Activated naive CD8-positive, alpha-beta T cell treated with anti-CD3 and anti-CD28 coated beads for 36 hours (primary cell): Measurements from ENCODE around the gene KCNMA1. TPM values are rescaled to one million over a fixed set of nuclear protein-coding genes. Genes with fewer than 3 reads are reported as not detected.

Experiments used
- DNase-seq: peaks from one replicate; pipeline ENCODE4 v3.0.0; 2021
- H3K27ac Mint-ChIP-seq: one replicate; pipeline ENCODE4 v1.8.0; 2022; ENCODE audit warnings: mild to moderate bottlenecking, moderate library complexity, mixed read lengths
- H3K27me3 Mint-ChIP-seq: one replicate; pipeline ENCODE4 v1.8.0; 2022; ENCODE audit warnings: mild to moderate bottlenecking, mixed read lengths
- H3K36me3 Mint-ChIP-seq: one replicate; pipeline ENCODE4 v1.8.0; 2021; ENCODE audit warnings: mild to moderate bottlenecking, mixed read lengths
- H3K4me1 Mint-ChIP-seq: one replicate; pipeline ENCODE4 v1.8.0; 2021; ENCODE audit warnings: mixed read lengths
- H3K4me3 Mint-ChIP-seq: one replicate; pipeline ENCODE4 v1.8.0; 2022; ENCODE audit warnings: mild to moderate bottlenecking, moderate library complexity, mixed read lengths
- H3K9me3 Mint-ChIP-seq: one replicate; pipeline ENCODE4 v1.8.0; 2022; ENCODE audit warnings: mixed read lengths
- total RNA-seq, 2 experiments: library from RNA; stranded (reverse); gene quantifications; one replicate each; pipeline ENCODE4 v1.2.3, GENCODE V29; 2021

Gene KCNMA1
- total RNA-seq, 2 experiments from 2014 or later: not detected

DNA sequence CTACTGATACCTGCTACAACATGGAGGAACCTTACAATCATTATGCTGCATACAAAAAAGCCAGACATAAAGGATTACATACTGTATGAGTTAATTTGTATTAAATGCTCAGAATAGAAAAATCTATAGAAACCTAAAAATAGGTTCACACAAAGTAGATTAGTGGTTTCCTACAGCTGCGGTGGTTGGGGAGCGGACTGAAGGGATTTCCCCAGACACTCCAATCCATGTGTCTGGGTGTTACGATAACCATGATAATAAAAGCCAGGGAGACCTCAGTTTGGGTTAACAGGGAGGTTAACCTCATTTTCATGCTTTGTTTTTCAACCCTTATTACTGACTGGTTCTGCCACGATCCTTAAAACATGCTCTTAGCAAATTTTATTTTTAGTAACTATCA lies 355.9 kb downstream of the KCNMA1 start:
- peak; percentile 23 for DNase-seq
- no peaks in the 10 kb centered on the region for H3K27me3 Mint-ChIP-seq

GRCh38 chr10:77279207-77279606 lies 358.4 kb downstream of the KCNMA1 start:
- Mint-ChIP-seq H3K36me3 (peaks cover 5% of the 10 kb centered on the region), H3K27ac (no peak overlapping the region), H3K27me3 (no peaks in the 10 kb centered on the region), H3K9me3 (peaks cover 13% of the 10 kb centered on the region), H3K4me3 (no peak overlapping the region), H3K4me1 (peaks cover 40% of the 10 kb centered on the region)
- DNase-seq: peak; percentile 60

More for the DNA sequence above, 355.9 kb downstream of the KCNMA1 start:
- H3K36me3 Mint-ChIP-seq: peaks cover 5% of the 10 kb centered on the region
- H3K4me3 Mint-ChIP-seq: peak overlapping the region; percentile 4
- H3K4me1 Mint-ChIP-seq: peaks cover 40% of the 10 kb centered on the region
- peak overlapping the region; percentile 13 for H3K27ac Mint-ChIP-seq
- H3K9me3 Mint-ChIP-seq: peaks cover 13% of the 10 kb centered on the region

GRCh38 chr10:77274046-77274795 lies 363.4 kb downstream of the KCNMA1 start:
- no peaks in the 10 kb centered on the region for H3K27me3 Mint-ChIP-seq
- peaks cover 25% of the 10 kb centered on the region for H3K4me1 Mint-ChIP-seq
- no peak for DNase-seq
- peaks cover 3% of the 10 kb centered on the region for H3K36me3 Mint-ChIP-seq
- no peak overlapping the region for H3K4me3 Mint-ChIP-seq
- H3K9me3 Mint-ChIP-seq: peaks cover 7% of the 10 kb centered on the region
- H3K27ac Mint-ChIP-seq: no peak overlapping the region

DNA sequence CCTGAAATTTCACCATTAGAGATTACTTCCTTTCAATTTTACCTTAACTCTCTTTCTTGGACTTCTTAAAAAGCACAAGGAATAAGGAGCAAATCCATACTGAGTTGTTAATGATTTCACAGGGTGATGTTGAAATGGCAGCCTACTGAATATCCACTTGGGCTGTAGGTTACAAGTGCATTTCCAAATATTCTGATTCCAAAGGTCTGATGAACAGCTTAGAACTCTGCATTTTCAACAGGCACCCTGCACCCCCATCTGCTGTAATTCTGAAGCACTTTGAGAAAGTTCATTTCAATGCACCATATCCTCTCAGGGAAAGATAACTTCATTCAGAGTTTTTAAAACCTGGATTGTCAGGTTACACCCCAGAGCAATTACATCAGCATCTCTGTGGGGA lies 368.4 kb downstream of the KCNMA1 start:
- H3K36me3 Mint-ChIP-seq: no peaks in the 10 kb centered on the region
- no peaks in the 10 kb centered on the region for H3K27me3 Mint-ChIP-seq
- no peak overlapping the region for H3K4me3 Mint-ChIP-seq
- peaks cover 17% of the 10 kb centered on the region for H3K4me1 Mint-ChIP-seq
- no peak overlapping the region for H3K27ac Mint-ChIP-seq
- H3K9me3 Mint-ChIP-seq: no peaks in the 10 kb centered on the region
- DNase-seq: no peak

- H3K9me3 Mint-ChIP-seq: no peaks in the 10 kb centered on the region
- H3K4me3 Mint-ChIP-seq: no peak overlapping the region
- no peaks in the 10 kb centered on the region for H3K36me3 Mint-ChIP-seq
- H3K4me1 Mint-ChIP-seq: peaks cover 21% of the 10 kb centered on the region
- H3K27me3 Mint-ChIP-seq: no peaks in the 10 kb centered on the region
- H3K27ac Mint-ChIP-seq: no peak overlapping the region
- no peak for DNase-seq
These were observed 368.9 kb downstream of the KCNMA1 start for GRCh38 chr10:77268721-77269120.

GRCh38 chr10:77267703-77268675 lies 369.6 kb downstream of the KCNMA1 start:
- H3K9me3 Mint-ChIP-seq: peaks cover 3% of the 10 kb centered on the region
- DNase-seq: no peak
- no peaks in the 10 kb centered on the region for H3K27me3 Mint-ChIP-seq
- H3K27ac Mint-ChIP-seq: no peak overlapping the region
- peaks cover 28% of the 10 kb centered on the region for H3K4me1 Mint-ChIP-seq
- H3K4me3 Mint-ChIP-seq: no peak overlapping the region
- H3K36me3 Mint-ChIP-seq: no peaks in the 10 kb centered on the region

- DNase-seq: no peak
- peaks cover 38% of the 10 kb centered on the region for H3K4me1 Mint-ChIP-seq
- H3K9me3 Mint-ChIP-seq: peaks cover 3% of the 10 kb centered on the region
- no peaks in the 10 kb centered on the region for H3K27me3 Mint-ChIP-seq
- no peaks in the 10 kb centered on the region for H3K36me3 Mint-ChIP-seq
- no peak overlapping the region for H3K27ac Mint-ChIP-seq
- no peak overlapping the region for H3K4me3 Mint-ChIP-seq
These were observed 371.4 kb downstream of the KCNMA1 start for GRCh38 chr10:77266242-77266641.

DNA sequence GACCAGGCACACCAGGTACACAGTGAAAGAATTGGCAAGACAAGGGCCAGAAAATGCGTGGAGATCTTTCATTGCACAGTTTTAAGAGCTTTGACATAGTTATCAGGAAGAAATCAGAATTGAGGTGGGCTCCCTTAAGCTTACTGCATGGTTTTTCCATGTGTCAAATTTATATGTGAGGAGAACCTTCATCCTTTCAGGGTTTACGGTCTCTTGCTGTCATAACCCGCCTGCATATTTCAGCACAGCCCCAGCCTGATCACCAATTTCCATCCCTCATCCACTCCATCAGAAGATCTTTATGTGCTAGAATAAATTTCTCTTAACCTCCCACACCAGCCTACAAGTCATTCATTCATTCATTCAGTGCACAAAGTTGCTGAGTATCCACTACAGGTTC lies 373.1 kb downstream of the KCNMA1 start:
- Mint-ChIP-seq H3K36me3 (no peaks in the 10 kb centered on the region), H3K4me3 (peak overlapping the region; percentile 33), H3K9me3 (peaks cover 3% of the 10 kb centered on the region), H3K4me1 (peaks cover 40% of the 10 kb centered on the region), H3K27me3 (no peaks in the 10 kb centered on the region), H3K27ac (peak overlapping the region; percentile 81)
- DNase-seq: no peak

GRCh38 chr10:77264107-77264506 lies 373.5 kb downstream of the KCNMA1 start:
- Mint-ChIP-seq H3K36me3 (no peaks in the 10 kb centered on the region), H3K4me3 (peak overlapping the region; percentile 33), H3K4me1 (peaks cover 40% of the 10 kb centered on the region), H3K27me3 (no peaks in the 10 kb centered on the region), H3K27ac (peak overlapping the region; percentile 81), H3K9me3 (peaks cover 3% of the 10 kb centered on the region)
- DNase-seq: peak; percentile 34

- H3K27me3 Mint-ChIP-seq: no peaks in the 10 kb centered on the region
- DNase-seq: no peak
- H3K36me3 Mint-ChIP-seq: no peaks in the 10 kb centered on the region
- peaks cover 40% of the 10 kb centered on the region for H3K4me1 Mint-ChIP-seq
- H3K4me3 Mint-ChIP-seq: peak overlapping the region; percentile 15
- peaks cover 3% of the 10 kb centered on the region for H3K9me3 Mint-ChIP-seq
- peak overlapping the region; percentile 81 for H3K27ac Mint-ChIP-seq
These were observed 373.9 kb downstream of the KCNMA1 start for GRCh38 chr10:77263700-77264099.

DNA sequence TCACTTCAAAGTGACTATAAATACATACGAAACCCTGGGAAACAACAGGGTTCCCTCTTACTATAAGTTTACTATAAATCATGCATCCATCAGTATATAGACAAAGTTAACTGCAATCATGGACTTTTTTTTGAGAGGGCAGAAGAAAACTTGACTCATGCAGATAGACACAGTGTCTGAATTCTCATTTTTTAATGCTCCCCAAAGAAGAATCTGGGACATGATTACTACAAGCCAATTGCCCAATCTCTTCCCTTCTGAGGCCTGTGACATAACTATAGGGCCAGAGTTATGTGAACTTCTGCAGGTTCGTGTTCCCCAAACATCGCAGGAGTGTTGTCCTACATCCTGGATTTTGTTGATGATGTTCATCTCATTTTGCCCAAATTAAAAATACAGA lies 376.5 kb downstream of the KCNMA1 start:
- Mint-ChIP-seq H3K4me3 (no peak overlapping the region), H3K27me3 (no peaks in the 10 kb centered on the region), H3K36me3 (peaks cover 3% of the 10 kb centered on the region), H3K9me3 (peaks cover 10% of the 10 kb centered on the region), H3K4me1 (peaks cover 38% of the 10 kb centered on the region), H3K27ac (peak overlapping the region; percentile 35)
- no peak for DNase-seq

DNA sequence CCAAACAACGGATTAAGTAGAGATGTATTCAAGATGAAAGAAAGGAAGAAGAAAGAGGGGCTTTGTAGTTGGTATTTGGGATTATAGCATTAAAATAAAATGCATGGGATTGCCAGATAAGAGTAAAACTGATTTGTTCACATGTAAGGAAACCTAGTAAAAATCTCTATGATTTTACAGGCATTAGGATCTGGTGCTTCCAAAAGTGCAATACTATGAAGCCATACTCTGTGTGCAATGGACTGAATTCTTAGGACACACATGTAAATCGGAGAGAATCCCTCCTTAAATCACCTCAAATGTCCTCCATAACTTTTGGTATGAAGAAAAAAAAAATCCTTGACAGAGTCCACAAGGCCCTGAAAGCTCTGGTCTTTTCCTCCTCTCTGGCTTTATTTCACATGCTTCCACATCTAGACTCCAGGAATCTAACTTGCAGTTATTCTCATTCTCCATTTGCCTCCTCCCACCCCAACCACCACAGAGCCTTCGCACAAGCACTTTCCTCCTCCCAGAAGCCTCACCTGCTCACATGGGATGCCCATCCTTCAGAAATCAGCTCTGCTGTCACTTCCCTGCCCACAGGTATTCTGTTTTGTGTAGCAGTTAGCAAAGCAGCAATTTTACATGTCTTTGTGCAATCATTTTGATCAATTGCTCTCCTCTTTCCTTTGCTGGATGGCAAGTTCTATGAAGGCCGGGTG lies 378.3 kb downstream of the KCNMA1 start:
- Mint-ChIP-seq H3K4me1 (peaks cover 33% of the 10 kb centered on the region), H3K27ac (no peak overlapping the region), H3K4me3 (no peak overlapping the region), H3K27me3 (no peaks in the 10 kb centered on the region), H3K9me3 (peaks cover 10% of the 10 kb centered on the region), H3K36me3 (peaks cover 3% of the 10 kb centered on the region)
- DNase-seq: no peak

- H3K27me3 Mint-ChIP-seq: no peaks in the 10 kb centered on the region
- no peak overlapping the region for H3K27ac Mint-ChIP-seq
- H3K4me3 Mint-ChIP-seq: no peak overlapping the region
- H3K9me3 Mint-ChIP-seq: peaks cover 6% of the 10 kb centered on the region
- no peak for DNase-seq
- H3K36me3 Mint-ChIP-seq: peaks cover 3% of the 10 kb centered on the region
- H3K4me1 Mint-ChIP-seq: peaks cover 17% of the 10 kb centered on the region
These were observed 381.3 kb downstream of the KCNMA1 start for GRCh38 chr10:77256346-77256745.

DNA sequence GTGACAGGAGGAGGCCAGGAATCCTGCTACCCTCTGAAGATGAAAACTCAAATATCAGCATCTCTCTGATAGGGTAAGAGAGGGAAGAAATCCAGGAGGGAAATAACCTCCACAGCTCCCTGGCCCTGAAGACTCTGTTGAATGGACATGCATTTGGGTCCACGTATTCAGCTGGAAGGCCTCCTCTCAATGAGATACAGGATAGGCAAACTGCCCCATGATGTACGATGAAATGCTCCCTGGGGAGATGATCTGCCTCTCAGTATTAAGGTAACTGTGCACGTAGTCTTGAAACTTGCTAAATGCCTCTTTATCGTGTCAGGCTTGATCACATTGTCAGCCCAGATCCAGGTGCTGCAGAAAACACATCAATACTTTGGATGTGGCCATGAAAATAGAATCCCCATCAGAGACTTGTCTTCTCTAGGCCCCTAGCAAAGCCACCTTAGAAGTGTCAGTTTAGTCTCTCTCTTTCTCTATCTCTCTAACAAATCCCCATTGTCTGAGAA lies 384.0 kb downstream of the KCNMA1 start:
- Mint-ChIP-seq H3K27ac (no peak overlapping the region), H3K36me3 (peaks cover 3% of the 10 kb centered on the region), H3K9me3 (peaks cover 6% of the 10 kb centered on the region), H3K4me3 (no peak overlapping the region), H3K4me1 (peaks cover 14% of the 10 kb centered on the region), H3K27me3 (peaks cover 3% of the 10 kb centered on the region)
- no peak for DNase-seq

GRCh38 chr10:77253147-77253545 lies 384.5 kb downstream of the KCNMA1 start:
- DNase-seq: no peak
- Mint-ChIP-seq H3K9me3 (peaks cover 6% of the 10 kb centered on the region), H3K4me3 (no peak overlapping the region), H3K27me3 (peaks cover 3% of the 10 kb centered on the region), H3K4me1 (peaks cover 14% of the 10 kb centered on the region), H3K27ac (no peak overlapping the region), H3K36me3 (peaks cover 3% of the 10 kb centered on the region)
